Glomerular visceral epithelial cell (primary cell): ENCODE data around the gene DHX40.
"Not testable (repeated sequence)": the region's sequence is repeated elsewhere in the genome, so short reads cannot be mapped to it uniquely, and the experiment has no call there.

ENCODE experiments used
- DNase-seq: peaks from one replicate; pipeline ENCODE4 v3.0.0-alpha.2; 2016; ENCODE audit errors: extremely low spot score

Gene DHX40

DNA sequence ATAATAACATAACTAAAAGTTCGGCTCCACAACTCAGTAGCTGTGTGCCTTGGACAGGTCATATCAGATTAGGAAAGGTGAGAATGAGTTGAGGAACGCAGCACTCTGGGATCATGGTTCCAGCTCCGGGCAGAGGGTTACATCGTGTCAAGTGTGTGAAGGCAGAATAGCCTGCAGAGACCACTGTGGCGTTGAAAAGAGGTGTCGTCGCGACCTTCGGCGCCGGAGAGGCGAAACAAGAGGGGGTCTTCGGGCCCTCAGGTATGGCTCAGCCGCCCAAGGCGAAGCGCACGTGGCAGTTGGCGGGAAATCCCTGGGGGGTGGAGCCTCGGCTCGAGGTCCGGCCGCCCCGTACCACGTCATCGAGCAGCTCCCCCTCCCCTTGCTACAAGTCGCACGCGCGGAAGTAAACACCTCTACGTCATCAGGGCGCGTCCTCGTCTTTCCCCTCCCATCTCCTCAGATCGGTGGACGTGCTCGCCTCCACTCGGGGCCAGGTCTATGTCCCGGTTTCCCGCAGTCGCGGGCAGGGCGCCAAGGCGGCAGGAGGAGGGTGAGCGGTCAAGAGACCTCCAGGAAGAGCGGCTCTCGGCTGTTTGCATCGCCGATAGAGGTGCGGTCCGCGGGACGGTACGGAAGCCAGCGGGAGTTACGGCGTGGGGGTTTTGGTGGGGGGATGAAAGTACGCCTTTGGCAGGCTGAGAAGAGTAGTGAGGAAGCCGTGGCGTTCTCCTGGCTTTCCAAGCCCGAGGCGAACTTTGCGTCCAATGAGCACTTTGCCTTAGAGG, at the start of gene DHX40:
Gene DHX40 (plus strand): TSS at position 440 of the 788 bp plus-strand sequence. CDS start 62 bp downstream, at position 502.
- DNase-seq = peak; percentile 91

GRCh38 chr17:59516451-59516850, 49.0 kb upstream of the DHX40 start:
- no peak for DNase-seq

GRCh38 chr17:59519132-59519531, 46.3 kb upstream of the DHX40 start:
- DNase-seq = no peak

DNA sequence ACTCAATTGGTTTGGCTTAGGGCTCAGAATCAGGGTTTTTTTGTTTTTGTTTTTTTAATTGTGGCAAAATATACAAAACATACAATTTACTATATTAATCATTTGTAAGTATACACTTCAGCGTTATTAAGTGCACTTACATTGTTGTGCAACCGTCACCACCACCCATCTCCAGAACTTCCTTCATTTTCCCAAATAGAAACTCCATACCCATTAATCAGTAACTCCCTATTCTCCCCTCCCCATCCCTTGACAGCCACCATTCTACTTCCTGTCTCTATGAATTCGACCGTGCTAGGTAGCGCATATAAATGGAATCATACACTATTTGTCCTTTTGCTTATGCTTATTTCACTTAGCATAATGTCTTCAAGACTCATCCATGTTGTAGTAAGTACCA, 45.2 kb upstream of the DHX40 start:
- DNase-seq = no peak

DNA sequence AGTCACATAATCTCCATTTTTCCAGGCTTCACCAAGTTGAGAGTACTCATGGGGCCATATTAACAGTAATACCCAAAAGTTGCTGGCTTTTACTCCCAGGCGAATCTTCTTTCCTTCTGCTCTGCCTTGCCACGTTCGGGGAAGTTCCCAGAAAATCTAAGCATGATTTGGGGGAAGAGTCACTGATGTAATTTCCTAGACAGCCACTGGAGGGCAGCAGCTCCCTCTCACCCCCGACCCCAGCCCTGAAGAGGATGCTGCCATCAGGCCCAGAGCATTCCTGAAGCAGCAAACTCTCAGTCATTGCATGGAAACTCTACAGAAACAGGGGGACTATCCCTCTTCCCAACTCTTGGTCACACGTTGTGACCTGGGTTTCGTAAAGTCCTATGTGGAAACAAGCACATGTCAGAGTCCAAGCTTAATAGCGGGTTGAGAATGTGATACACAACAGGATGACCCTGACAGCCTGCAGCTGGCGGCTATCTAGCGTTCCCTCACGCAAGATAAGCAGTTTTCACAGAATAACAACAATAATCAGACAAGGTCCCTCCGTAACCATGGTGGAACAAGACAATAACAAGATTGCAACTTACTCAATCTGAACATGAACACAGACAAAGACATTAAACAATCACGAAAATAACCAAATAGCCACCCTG, 43.8 kb upstream of the DHX40 start:
- peak; percentile 73 for DNase-seq

DNA sequence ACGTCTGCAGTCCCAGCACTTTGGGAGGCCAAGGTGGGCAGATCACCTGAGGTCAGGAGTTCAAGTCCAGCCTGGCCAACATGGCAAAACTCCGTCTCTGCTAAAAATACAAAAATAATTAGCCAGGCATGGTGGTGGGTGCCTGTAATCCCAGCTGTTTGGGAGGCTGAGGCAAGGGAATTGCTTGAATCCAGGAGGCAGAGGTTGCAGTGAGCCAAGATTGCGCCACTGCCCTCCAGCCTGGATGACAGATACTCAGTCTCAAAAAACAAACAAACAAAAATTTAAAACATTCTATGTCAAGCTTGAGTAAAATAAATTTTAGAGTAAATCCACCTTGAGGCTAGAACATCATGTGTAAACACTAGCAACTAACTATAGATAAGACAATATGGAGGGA, 40.5 kb upstream of the DHX40 start:
- not testable (repeated sequence) for DNase-seq

DNA sequence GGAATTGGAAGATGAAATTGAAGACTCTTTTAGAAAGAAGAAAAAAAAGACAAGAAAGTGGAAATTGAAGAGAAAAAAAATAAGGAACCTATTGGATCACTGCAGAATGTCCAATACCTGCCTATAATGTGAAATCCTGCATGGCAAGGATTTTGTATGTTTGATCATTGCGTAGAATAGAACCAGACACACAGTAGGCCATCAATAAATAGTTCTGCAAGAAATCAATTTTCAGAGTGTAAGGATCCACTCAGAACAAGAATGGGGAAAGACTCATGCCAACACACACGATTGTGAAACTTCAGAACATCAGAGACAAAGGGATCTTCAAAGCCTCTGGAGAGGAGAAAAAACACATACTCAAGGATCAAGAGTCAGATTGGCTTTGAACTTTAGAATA, 39.7 kb upstream of the DHX40 start:
- DNase-seq = no peak

DNA sequence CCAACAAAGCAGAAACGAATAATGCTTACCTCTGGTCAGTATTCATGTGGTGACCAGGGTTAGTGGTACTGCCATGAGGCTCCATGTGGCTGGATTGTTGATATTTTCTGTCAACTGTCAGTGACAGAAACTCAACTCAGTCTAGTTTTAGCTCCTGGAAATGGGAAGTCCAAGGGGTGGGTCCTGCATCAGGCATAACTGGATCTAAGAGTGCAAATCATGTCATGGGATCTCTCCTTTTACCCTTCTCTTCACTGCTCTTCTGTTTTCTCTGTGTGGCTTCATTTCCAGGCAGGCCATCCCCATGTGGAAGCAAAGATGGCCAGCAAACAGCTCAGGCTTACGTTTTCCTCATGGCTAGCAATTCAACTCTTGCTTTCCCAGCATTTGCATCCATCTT, 39.0 kb upstream of the DHX40 start:
- no peak for DNase-seq

- no peak for DNase-seq
Measured at GRCh38 chr17:59527325-59527917, 38.0 kb upstream of the DHX40 start.

DNA sequence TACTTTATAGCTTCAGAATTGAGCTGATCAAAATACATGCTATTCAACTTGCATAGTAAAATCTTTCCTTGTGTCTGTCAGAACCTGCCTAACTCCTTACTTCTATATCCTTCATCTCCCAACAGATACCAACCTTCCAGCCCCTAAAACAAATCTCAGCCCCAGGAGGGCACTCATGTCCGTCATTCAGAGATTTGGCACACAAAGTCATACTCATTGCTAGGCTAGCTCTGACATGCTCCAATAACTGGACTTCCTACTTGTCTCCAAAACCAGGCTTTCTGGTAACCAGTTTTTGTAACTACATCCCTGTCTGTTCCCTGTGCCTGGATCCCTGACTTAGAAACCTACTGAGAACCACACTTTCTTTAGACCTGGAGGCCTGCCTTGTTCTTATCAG, 37.5 kb upstream of the DHX40 start:
- no peak for DNase-seq

DNA sequence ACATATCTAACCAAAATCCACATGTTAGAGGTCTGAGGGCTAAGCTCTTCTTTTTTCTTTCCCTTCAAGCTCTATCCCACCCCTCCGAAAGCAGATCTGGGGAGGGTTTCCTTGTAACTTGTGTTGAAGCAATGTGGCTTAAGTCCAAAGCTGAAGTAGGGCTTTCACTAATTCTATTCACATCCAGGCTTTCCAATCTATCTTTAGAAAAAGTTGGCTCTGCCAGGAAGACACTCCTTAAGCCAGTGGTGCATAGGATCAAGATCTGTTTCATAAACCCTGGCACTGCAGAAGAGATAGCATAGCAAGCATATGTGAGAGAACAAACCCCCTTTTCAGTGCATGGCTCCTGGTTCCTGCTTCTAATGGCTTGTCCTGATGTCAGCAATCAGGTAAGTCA, 34.9 kb upstream of the DHX40 start:
- DNase-seq = no peak

DNA sequence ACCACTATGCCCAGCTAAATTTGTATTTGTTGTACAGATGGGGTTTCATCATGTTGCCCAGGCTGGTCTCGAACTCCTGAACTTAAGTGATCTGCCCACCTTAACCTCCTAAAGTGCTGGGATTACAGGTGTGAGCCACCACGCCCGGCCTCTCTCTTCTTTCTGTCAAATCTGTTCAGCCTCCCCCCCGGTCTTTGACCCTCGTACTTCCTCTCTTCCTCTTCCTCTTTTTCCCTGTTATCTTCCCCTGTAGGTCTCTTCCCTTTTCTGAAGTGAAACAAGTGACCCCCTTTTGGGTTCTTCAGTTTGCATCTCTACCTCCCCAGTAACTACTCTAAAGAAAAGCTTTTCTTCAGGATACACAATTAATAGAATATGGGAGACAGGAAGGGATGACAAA, 31.7 kb upstream of the DHX40 start:
- no peak for DNase-seq

GRCh38 chr17:59534583-59534982, 30.8 kb upstream of the DHX40 start:
- DNase-seq = no peak

- no peak for DNase-seq
Measured at GRCh38 chr17:59538195-59538909, 27.1 kb upstream of the DHX40 start.

- no peak for DNase-seq
Measured at GRCh38 chr17:59542960-59543635, 22.3 kb upstream of the DHX40 start.

- no peak for DNase-seq
Measured at GRCh38 chr17:59545942-59546341, 19.5 kb upstream of the DHX40 start.

- no peak for DNase-seq
Measured at GRCh38 chr17:59547131-59547915, 18.1 kb upstream of the DHX40 start.

GRCh38 chr17:59548985-59549384, 16.4 kb upstream of the DHX40 start:
- not testable (repeated sequence) for DNase-seq

DNA sequence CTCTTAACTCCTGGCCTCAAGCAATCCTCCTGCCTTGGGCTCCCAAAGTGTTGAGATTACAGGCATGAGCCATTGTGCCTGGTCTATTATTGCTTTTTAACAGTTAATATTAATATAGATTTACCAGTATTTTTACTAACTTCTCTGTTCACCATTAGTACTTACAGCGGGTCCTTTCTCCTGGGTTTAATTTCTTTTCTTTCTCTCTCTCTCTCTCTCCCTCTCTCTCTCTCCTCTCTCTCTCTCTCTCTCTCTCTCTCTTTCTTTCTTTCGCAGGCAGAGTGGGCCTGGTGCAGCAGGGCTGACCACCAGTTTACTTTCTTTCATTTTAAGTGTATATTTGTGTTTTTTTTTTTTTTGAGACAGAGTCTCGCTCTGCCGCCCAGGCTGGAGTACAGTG, 14.7 kb upstream of the DHX40 start:
- no peak for DNase-seq

DNA sequence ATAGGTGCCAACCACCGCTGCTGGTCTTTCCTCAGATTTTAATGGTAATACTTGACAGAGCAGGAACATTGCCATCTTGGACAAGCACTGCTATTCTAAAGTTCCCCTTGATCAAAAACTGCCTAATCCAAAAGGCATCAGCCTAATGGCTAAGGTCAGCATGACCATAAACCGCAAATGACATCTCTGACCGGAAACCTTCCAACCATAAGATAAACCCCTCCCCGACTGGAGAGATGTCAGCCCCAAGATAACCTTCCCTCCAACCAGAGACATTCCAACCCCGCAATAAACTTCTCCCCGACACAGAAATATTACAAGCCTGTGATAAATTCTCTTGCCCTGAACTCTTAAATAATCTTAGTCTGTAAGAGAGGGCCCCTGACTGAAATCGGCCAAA, 7.4 kb upstream of the DHX40 start:
- no peak for DNase-seq

GRCh38 chr17:59558953-59559352, 6.5 kb upstream of the DHX40 start:
- no peak for DNase-seq
